ENCODE data around the gene PRKG1. TPM values are rescaled to one million over a fixed set of nuclear protein-coding genes. Genes with fewer than 3 reads are reported as not detected.

The PRKG1 gene
- total RNA-seq, 1 experiment from 2014 or later, result 1.0 TPM

GRCh38 chr10:51471271-51471670 lies 397.0 kb downstream of the PRKG1 start:
- no peak for DNase-seq (ENCODE audit: extremely low read depth, low read depth)

DNA sequence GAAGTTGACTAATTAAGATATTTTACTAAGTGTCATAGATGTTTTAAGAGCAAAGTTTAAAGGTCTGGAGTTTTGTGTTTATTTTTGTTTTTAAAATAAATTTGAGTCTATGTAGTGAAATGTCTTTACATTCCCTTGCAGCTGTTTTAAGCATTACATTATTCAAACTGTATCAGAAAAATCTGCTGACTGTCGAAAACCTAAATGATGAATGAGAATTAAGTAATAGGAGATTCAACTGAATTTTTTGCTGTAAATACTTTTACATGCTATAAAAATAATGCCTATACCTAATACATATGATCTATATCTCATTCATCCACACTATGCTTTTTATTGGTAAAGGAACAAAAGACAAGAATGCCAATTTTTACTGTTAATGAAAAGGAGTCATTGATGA lies 397.9 kb downstream of the PRKG1 start:
- no peak for DNase-seq (ENCODE audit: extremely low read depth, low read depth)

GRCh38 chr10:51479711-51480110 lies 405.4 kb downstream of the PRKG1 start:
- DNase-seq (ENCODE audit: extremely low read depth, low read depth), result no peak

- no peak for DNase-seq (ENCODE audit: extremely low read depth, low read depth)
Measured at GRCh38 chr10:51485668-51486067, 411.4 kb downstream of the PRKG1 start.

GRCh38 chr10:51487576-51487975 lies 413.3 kb downstream of the PRKG1 start:
- DNase-seq (ENCODE audit: extremely low read depth, low read depth), result no peak

- no peak for DNase-seq (ENCODE audit: extremely low read depth, low read depth)
Measured at GRCh38 chr10:51488766-51489408, 414.6 kb downstream of the PRKG1 start.

GRCh38 chr10:51498424-51498823 lies 424.1 kb downstream of the PRKG1 start:
- no peak for DNase-seq (ENCODE audit: extremely low read depth, low read depth)

DNA sequence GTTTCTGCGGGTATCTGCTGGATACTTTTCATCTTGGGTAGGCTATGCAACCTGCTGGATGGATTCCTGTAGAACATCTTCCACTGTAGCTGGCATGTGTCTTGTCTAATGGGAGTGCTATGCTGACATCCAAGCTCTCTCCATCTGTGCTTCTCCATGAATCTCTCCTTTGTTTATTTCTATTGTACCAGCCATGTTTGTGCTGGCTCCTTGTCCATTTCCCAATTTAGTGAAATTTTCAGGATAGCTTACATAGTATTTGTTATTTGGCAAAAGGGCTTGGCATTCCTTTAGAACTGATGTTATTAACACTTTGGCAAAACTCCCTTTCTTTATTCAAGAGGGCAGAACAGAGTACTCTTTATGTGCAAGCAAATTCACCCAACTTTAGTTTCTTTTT lies 427.1 kb downstream of the PRKG1 start:
- DNase-seq (ENCODE audit: extremely low read depth, low read depth), result no peak

GRCh38 chr10:51502124-51502523 lies 427.8 kb downstream of the PRKG1 start:
- DNase-seq (ENCODE audit: extremely low read depth, low read depth), result no peak

DNA sequence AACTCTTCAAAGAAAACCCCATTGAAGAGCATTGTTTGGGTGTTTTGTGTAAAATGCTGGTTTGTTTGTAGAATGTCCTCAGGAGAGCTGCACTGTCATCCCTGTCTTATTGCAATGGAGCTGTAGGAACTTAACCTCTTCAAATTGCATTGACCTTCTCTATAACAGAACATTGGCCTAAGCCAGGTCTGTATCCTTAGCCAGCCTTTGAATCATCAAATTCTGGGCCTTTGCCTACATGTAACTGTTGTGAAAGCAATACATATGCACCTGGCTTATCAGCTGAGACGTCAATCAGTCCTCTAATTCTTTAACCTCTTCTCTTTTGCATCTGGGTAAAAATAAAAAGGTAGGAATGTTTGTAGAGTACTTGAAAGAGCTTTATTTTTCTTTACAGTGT lies 429.1 kb downstream of the PRKG1 start:
- no peak for DNase-seq (ENCODE audit: extremely low read depth, low read depth)

- DNase-seq (ENCODE audit: extremely low read depth, low read depth), result no peak
Measured at GRCh38 chr10:51507476-51507875, 433.2 kb downstream of the PRKG1 start.

GRCh38 chr10:51508156-51508555 lies 433.9 kb downstream of the PRKG1 start:
- DNase-seq (ENCODE audit: extremely low read depth, low read depth), result no peak

DNA sequence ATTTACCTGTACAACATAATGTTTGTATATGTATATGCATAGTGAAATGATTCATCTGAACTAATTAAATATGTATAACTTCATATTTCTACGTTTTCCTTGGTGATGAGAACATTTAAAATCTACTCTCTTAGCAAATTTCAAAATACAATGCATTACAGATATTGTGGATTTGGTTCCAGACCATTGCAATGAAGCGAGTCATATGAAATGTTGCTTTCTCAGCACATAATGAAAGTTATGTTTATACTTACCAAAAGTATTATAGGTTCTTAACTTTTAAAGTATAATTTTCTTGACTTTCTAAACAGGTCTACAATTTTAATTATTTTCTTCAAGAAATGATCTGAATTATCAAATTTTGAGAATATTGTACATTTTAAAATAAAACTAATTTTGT lies 435.9 kb downstream of the PRKG1 start:
- no peak for DNase-seq (ENCODE audit: extremely low read depth, low read depth)

DNA sequence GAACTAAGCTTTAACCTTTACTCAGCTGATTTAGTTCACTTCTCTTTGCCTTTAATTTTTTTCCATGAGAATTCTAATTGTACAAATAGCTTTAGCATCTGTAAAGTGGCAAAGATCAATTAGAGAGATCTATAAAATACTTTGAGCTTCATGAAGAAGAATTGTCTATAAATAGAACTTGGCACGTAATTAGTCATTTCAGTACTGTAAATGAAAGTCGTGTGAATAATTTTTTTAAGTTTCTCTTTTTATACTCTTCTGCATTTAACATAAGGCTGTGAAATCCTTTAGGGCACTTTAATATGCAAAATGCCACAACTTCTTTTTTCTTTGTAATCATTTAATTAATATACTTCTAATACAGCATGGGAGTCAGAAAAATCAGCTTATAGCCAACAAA lies 447.3 kb downstream of the PRKG1 start:
- DNase-seq (ENCODE audit: extremely low read depth, low read depth), result no peak

DNA sequence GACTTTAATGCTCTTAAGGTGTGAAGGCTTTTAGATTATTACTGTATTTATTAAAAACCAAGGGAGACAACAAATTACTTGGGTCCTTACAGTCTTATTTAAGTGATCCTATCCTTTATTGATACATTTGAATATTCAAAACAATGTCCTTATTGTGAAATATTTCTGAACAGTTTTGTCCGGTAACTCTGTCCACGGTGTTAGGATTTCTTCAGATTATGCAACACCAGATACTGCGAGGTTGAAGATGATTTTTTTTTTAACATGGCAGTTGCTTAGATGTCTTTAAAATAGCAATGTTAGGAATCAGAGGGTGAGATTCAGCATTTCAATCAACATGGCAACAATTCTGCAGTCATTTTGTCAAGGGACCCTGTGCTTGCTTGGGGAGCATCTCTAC lies 448.6 kb downstream of the PRKG1 start:
- no peak for DNase-seq (ENCODE audit: extremely low read depth, low read depth)

GRCh38 chr10:51523440-51523839 lies 449.2 kb downstream of the PRKG1 start:
- DNase-seq (ENCODE audit: extremely low read depth, low read depth), result no peak

DNA sequence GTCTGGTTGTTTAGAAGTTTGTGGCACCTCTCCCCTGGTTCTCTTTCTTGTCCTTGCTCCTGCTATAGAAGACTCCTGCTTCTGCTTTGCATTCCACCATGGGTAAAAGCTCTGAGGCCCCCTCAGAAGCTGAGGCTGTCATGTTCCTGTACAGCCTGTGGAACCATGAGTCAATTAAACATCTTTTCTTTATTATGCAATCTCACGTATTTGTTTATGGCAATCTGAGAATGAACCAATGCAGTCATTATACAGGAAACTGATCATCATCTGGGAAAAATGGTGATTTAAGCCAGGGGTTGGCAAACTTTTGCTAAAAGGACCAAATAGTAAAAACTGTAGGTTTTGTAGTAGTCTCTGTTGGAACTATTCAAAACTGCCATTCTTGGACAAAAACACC lies 449.8 kb downstream of the PRKG1 start:
- DNase-seq (ENCODE audit: extremely low read depth, low read depth), result no peak

DNA sequence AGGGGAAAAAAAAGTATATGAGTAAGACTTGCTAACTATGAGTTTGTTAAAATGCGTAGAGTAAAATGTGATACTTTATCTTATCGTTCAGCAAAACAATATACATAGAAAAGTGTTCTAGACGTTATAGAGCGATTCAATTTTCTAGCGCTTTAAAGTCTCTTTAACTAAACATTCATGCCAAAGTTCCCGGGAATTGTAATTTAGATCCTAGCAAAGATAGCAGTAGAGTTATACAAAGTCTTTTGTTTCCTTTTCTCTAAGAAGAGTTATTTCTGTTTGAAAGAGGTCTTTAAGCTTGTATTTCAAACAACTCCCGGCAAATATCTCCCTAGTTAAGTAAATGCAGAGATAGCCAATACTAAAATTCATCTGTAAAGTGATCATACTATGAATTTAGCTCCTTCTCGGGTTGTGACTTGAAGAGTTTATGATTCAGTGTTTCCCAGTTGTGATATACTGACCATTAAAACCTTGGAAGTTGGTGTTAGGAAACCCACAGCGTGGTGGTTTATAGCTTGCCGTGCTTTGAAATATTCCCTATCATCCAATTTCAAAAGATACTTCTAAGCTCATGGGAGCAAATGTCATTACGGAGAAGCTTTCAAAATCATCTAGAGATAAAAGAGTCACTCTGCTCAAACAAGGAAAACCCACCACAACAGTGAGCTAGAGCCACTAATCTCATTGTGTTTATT lies 453.4 kb downstream of the PRKG1 start:
- no peak for DNase-seq (ENCODE audit: extremely low read depth, low read depth)

DNA sequence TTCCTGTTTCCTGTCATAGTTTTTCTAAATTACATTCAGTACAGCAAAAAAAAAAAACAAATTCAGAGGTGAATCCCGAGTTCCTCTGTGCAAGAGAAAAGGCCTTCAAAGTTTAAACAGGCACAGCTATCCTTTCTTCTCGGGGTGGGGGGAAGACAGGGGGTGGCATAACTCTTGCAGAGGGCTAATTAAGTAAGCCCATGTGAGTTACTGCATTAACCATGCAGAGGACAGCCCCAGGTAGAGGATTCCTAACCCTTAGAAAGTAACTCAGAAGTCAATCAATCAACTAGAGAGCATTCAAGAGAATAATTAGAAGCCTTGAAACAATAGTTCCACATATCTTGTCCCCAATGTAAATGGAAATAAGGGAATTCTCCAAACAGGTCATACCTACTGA lies 454.2 kb downstream of the PRKG1 start:
- DNase-seq (ENCODE audit: extremely low read depth, low read depth), result no peak

GRCh38 chr10:51530541-51530940 lies 456.3 kb downstream of the PRKG1 start:
- DNase-seq (ENCODE audit: extremely low read depth, low read depth), result no peak

- DNase-seq (ENCODE audit: extremely low read depth, low read depth), result no peak
Measured at GRCh38 chr10:51532044-51532443, 457.8 kb downstream of the PRKG1 start.

DNA sequence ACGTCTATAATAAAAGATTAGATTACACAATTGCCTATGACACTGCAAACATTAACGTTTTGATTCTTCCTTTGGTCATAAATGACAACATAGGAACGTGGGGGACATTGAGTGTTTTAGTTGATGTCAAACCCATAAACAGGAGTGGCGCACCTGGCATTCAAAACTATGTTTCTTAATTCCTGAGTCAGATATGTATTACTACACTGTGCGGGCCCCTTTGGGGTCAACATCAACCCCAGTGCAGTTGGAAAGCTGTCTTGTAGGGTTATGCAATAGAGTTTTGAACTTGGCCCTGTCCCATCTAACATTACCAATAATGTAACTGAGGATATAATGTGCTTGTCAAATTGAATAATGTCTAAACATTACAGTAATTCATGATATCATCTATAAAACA lies 468.6 kb downstream of the PRKG1 start:
- no peak for DNase-seq (ENCODE audit: extremely low read depth, low read depth)

DNA sequence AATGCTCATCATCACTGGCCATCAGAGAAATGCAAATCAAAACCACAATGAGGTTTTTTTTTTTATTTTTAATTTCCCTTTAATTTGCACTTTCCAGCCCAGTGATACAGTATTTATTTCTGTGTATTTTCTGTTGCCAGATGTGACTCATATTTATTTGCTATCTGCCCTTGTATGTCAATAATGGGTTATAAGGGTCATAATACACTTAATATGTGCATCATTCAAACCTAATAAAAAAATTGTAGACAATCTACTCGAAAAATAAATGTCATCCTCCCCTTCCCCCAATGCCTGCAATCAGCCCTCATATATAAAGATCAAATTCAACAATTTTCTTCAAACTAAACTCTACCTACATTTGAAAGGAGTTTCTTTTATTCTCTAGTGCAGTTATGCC lies 470.6 kb downstream of the PRKG1 start:
- no peak for DNase-seq (ENCODE audit: extremely low read depth, low read depth)

All from NCI-H460 (cell line).